Mammary epithelial cell (primary cell): ENCODE data around the gene KDM4C.

Experiments
- EZH2 ChIP-seq: IDR thresholded peaks from 2 replicates; pipeline ENCODE4 v1.6.1; 2012; ENCODE audit warnings: low read length, inconsistent platforms, borderline replicate concordance
- TF ChIP-seq, protein P1 (sequence below), 2 donors: IDR thresholded peaks in 1 of 2; conservative IDR thresholded peaks in 1 of 2; 2 replicates each; pipeline ENCODE4 v1.5.1; 2011 to 2012; ENCODE audit warnings: inconsistent platforms in 2 of 2, low read length in 2 of 2, mild to moderate bottlenecking in 2 of 2, control low read depth in 1 of 2, low read depth in 1 of 2; ENCODE audit not compliant: insufficient read depth in 1 of 2; ENCODE audit errors: extremely low read depth in 1 of 2

DNA sequence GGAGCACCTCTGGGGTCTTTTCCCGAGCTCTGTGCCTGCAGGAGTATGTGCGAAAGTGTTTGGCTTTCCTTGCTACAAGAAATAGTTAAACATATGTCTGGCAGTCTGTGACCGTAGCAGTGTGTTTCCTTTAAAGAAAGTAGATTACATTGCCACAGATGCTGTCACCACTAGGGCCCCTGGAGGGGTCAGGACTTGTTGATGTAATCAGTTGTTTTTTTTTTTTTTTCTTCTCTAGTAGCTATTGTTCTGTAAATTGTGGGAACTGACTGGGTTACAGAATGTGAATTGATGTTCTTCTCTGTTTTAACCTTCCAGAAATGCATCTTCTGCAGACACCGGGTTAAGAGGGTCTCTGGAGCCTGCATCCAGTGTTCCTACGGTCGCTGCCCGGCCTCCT, 345.6 kb downstream of the KDM4C start:
- TF ChIP-seq, protein P1, sequence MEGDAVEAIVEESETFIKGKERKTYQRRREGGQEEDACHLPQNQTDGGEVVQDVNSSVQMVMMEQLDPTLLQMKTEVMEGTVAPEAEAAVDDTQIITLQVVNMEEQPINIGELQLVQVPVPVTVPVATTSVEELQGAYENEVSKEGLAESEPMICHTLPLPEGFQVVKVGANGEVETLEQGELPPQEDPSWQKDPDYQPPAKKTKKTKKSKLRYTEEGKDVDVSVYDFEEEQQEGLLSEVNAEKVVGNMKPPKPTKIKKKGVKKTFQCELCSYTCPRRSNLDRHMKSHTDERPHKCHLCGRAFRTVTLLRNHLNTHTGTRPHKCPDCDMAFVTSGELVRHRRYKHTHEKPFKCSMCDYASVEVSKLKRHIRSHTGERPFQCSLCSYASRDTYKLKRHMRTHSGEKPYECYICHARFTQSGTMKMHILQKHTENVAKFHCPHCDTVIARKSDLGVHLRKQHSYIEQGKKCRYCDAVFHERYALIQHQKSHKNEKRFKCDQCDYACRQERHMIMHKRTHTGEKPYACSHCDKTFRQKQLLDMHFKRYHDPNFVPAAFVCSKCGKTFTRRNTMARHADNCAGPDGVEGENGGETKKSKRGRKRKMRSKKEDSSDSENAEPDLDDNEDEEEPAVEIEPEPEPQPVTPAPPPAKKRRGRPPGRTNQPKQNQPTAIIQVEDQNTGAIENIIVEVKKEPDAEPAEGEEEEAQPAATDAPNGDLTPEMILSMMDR (conservative IDR thresholded peaks at IDR 0.05 in 1 of 2, IDR thresholded peaks at IDR 0.05 in 1 of 2; ENCODE audit: extremely low read depth in 1 of 2, insufficient read depth in 1 of 2, low read depth in 1 of 2, low read length in 2 of 2), result no peak
- TF ChIP-seq EZH2, result no peak
